Activated CD8-positive, alpha-beta memory T cell treated with anti-CD3 and anti-CD28 coated beads, Interleukin-2, amount 50 U/mL, for 24 hours (primary cell): Measurements from ENCODE around the gene DUXB.

Source experiments
- DNase-seq: peaks from one replicate; pipeline ENCODE4 v3.0.0-alpha.2; 2020; ENCODE audit errors: extremely low read depth

The DUXB gene, protein sequence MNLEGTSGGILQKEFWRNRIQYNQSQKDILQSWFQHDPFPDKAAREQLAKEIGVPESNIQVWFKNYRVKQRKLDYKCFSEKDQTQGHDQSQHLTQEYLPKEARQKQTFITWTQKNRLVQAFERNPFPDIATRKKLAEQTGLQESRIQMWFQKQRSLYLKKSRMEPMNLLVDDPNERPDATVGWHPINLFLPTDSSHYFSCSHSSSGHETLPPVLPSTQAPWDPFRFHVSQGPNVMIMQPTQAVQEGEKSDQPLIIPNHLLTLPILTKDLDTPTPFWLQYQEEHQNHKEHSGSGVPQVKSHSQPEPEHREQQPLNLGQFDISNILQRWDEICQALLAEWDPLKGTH

DNA sequence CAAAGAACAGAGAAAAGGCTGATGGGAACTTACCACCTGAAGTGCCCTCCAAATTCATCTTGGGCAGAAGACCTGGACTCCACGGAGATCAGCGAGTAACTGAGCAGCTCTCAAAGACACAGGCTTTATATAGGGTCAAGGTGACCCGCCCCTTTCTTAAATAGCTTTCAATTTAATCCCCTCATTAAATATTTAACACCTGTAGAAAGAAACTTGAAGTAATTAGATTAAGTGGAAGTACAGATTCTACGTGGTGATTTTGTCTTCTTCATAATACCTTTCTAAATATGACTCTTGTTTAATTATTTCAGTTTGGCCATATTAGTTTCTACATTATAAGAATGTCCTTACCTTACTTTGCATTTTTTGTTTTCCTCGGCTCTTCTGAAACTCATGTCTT, at the start of gene DUXB:
Gene DUXB, minus strand, starts transcription at position 101 of the 400 bp plus-strand sequence. Its CDS starts 43 bp downstream, at position 58.
- no peak for DNase-seq

DNA sequence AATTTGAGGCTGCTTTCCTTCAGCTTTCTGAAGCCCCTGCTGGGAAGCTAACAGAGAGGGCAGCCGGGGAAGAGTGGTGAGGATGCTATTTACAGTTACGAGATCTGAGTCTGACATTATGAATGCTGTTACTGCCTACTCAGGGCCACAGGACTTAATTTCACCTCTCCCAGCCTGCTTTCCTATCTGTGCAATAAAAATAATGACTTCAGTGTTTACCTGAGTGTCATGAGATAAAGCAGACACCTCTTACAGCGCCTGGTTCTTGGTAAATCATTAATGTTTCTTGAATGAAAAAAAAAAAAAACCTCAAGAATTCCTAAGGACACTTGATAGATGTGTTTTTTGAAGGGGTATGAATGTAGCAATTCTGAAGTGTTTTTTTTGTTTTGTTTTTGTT, 49.3 kb upstream of the DUXB start:
- no peak for DNase-seq

DNA sequence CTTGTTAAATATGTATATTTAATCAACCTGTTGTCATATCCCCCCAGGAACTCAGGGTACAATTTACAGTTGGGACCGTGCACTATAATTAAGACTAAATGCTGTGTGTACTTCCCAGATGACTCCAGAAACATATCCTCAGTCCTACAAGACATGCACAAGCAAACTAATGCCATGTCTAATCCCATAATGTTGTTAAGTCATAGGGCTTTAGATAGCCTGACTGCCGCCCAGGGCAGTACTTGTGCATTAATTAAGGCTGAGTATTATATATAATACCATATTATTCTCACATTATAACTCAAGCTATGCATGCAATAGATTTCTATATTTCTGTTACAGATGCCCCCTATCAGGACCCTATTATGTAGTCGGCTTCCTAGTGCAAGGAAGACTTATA, 45.1 kb upstream of the DUXB start:
- no peak for DNase-seq

DNA sequence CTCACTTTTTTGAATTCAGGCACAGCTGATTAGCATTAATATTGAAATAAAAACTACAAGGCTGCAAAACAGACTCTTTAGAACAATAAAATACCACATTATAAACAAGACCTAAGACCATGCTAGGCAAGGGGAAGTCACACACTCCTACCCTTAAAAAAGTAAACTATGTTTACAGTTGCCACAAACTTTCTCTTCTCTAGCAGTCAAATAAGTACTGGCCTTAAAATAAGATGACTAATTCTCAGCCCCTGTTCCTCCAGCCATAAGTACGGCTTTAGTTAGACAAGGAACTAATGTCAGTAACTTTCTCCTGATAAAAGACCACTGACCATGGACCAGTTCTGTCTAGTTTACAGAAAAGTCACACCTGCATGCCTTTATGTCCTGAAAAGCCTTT, 44.6 kb upstream of the DUXB start:
- DNase-seq = no peak

DNA sequence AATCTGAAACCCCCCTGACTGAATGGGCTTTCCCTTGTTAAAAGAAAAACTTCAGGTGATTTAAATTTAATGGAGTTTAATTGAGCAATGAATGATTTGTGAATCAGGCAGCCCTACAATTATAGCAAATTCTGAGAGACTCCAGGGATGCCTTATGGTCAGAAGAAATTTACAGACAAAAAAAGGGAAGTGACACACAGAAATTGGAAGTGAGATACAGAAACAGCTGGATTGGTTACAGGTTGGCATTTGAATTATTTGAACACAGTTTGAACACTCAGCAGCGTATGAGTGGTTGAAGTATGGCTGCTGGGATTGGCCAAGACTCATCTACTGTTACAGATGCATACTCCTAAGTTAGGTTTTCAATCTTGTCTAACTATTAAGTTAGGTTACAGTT, 44.0 kb upstream of the DUXB start:
- no peak for DNase-seq

DNA sequence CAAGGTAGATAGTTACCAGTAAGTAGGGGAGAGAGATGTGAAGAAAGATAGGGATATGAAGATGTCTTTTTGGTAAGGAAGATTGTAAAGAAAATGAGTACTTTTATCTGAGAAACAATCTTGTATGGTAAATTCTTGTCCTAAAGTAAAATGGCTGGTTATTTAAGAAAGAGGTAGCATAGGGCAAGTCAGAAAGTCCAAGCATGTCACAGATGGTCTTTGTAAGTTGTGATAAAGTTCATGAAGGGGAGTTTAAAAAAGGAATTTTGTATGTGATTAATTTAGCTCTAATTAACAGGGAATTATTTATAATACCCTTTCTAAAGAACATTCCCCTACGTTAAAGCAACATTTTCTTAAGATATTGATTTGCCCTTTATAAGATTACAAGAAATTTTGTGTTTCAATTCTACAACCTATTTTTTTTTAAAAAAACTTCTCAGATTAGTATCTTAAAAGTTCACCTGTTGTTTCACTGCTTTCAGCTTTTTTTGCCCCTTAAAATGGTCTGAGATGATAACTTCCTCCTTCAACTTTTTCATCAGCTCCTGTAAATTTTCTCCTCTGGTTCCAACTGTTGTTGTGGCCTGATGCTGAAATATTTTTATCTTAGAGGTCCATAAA, 41.3 kb upstream of the DUXB start:
- no peak for DNase-seq

DNA sequence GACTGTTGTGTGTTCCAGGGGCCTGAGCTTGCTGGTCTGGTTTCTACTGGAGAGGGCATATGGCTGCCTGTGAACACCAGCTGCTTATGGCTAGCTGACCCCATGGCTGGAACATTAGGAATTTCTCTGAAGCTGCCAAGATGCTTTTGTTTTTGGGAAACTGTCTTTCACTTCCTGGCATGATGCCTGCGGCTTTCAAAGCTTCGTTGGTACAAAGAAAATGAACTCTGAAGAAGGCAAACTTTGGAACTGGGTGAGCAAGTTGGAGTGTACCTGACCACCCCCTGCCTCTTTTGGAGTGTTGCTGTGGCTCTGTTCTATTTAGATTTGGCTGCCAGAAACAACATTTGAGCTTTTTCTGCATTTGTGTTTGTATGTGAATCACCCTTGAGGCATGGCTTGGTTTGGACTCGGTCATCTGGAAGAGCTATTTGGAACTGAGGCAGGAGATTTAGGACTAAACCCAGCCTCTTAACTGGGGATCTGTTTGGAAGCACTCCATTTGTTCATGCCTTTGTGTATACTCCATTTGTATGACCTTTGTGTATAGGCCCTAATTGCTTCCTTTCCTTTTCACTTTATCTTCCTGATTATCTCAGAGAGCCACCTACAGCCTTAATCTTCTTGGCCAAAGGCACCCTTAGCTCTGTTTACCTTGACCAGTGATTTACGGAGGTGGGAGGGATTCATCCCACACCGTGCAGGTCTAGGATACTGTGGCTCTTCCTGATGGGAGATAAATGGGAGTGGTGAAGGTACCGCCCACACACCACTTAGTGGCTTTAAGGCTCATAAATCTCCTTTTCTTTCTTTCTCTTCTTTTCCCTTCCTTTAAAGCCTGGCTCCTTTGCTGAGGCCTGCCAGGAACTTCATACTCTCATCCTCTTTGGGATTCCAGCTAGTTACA, 32.3 kb upstream of the DUXB start:
- no peak for DNase-seq

DNA sequence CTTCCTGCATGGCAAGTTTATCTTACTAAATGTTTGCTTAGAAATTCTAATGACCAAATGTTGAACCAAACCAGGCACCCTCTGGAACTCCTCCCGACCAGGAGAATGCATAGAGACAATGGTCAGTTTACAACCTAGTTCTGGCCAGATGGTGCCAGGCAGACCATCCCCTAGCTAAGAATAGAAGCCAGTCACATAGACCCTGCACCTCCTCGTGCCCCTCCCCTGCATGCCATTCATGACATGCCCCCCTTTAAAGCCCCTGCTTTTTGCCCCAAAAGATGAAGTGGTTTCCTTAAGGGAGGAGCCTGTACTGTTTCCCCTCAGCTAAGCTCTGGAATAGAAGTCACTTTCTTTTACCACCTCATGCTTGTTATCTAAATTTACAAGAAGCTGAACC, 31.6 kb upstream of the DUXB start:
- DNase-seq = no peak

DNA sequence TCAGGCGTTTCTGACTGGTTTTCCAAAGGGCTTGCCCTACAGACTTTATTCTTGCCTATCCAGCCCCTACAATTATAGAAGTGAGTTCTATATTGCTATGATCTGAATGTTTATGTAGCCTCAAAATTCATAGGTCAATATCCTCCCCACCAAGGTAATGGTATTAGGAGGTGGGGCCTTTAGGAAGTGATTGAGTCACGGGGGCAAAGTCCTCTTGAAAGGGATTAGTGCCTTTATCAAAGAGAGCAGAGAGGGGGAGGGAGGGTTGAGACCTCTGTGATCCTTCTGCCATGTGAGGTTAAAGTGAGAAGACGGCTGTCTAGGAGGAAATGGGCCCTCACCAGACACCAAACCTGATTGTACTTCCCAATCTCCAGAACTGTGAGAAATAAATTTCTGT, 26.0 kb upstream of the DUXB start:
- no peak for DNase-seq

DNA sequence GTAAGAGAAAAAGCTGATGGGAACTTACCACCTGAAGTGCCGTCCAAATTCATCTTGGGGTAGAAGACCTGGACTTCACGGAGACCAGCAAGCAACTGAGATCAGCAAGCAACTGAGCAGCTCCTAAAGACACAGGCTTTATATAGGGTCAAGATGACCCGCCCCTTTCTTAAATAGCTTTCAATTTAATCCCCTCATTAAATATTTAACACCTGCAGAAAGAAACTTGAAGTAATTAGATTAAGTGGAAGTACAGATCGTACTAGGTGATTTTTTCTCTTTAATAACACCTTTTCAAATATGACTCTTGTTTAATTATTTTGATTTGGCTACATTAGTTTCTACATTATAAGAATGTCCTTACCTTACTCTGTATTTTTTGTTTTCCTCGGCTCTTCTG, 25.1 kb upstream of the DUXB start, which contains the start of gene CPHXL:
Gene CPHXL, minus strand, starts transcription at position 101 of the 400 bp plus-strand sequence. Its CDS starts 48 bp downstream, at position 53.
- DNase-seq = no peak

DNA sequence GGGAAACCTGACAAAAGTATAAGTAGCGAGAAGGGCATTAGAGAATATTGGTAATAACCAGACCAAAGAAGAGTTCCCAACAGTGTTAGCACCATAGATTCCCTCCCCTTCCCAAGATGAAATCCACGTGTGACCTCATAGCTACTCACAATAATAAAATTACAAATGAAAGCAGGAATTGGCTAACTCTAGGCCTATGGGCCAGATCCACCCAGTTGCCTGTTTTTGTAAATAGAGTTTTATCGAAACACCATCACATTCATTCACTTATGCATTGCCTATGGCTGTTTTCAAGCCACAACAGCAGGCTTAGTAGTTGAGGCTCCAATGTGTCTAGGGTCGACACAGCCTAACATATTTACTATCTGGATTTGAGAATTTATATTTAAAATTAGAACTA, 17.2 kb upstream of the DUXB start:
- DNase-seq = no peak

DNA sequence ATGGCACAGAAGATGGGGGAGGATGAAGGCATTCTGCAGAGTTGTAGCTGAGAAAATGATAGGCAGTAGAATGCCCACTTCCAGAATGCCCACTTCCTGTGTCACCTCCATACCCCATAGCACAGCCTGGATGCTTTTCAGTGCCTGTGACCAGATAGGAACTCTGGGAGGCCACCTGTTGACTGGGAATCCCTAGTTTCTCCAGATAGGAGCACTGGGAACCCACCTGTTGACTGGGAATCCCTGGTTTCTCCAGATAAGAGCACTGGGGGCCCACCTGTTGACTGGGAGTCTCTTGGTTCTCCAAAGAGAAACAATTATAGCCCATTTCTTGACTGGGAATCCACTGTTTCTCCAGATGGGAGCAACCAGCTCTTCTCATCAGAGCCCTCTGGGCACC, 13.4 kb upstream of the DUXB start:
- no peak for DNase-seq

DNA sequence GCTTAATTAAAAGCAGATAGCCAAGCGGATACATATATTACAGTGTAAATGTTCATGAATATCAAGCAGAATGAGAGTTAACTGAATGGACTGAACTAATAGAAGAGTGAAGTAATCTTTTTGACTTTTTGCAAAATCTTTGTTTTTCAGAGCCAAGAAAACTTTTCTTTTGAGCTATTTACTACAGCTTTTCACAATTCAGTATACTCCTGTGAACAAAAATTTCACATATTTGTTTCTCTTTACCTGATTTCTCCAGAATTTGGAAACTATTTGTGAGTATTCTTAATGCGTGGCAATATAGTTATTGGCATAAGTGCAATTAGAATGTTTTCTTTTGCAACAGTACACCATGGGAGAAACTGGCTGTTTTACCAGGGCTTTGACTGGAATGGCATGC, 9.1 kb upstream of the DUXB start:
- no peak for DNase-seq

DNA sequence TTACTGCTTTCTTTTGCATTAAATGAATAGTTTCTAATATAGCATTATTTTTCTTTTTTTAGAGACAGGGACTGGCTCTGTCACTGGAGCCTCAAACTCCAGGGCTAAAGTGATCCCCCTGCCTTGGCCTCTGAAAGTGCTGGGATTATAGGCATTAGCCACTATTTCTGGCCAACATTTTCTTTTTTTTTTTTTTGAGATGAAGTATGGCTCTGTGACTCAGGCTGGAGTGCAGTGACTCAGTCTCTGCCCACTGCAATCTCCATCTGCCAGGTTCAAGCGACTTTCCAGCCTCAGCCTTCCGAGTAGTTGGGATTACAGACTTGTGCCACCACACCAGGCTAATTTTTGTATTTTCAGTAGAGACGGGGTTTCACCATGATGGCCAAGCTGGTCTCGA, 2.0 kb upstream of the DUXB start:
- no peak for DNase-seq

DNA sequence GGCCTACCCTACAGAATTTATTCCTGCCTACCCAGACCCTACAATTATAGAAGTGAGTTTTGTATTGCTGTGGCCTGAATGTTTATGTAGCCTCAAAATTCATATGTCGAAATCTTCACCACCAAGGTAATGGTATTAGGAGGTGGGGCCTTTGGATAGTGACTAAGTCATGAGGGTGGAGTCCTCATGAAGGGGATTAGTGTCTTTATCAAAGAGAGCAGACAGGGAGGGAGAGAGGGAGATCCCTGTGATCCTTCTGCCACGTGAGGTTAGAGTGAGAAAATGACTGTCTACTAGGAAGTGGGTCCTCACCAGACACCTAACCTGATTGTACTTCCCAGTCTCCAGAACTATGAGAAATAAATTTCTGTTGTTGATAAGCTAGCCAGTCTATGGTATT, 981 bp upstream of the DUXB start:
- no peak for DNase-seq

DNA sequence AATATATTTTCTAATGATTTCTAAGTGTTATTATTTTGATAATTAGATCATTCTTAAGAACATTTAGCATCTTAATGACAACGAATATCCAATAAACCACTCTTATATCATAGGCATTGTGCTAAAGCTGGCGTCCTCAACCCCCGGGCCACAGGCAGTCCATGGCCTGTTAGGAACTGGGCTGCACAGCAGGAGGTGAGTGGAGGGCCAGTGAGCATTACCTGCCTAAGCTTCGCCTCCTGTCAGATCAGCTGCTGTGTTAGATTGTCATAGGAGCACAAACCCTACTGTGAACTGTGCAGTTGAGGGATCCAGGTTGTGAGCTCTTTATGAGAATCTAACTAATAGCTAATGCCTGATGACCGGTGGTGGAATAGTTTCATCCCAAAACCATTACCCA, 3.7 kb downstream of the DUXB start:
- DNase-seq = no peak

DNA sequence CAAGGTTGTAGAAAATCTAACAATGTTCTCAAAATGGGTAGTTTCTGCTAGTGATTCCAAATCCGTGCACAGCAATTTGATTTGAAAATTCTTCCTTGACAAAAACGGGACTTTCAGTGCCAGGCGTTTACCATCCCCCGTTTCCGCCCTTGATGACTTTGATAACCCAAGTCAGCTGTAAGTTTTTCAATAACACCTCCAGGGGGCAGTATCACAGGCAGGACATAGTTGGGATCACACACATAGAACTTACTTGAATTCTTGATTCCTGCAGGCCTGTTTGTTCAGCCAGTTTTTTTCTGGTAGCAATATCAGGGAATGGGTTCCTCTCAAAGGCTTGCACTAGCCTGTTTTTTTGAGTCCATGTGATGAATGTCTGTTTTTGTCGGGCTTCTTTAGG, 5.6 kb downstream of the DUXB start:
- no peak for DNase-seq

DNA sequence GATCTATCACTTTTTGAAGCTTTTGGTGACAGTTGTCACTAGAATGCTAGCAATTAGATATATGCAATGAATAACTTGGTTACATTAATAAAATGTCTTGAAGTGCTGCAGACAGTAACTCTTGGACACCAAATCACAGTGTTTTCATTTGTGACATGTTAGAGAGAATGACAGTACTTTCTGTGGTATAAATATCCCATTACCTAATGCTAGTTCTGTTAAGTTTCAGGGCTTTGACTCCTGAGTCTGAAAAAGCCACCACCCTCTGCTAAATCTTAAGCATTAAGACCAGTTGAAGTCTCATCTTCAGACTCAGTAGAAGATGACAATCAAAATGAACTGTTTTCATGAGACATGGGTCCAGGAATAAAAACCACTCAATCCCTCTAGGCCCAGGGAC, 13.9 kb downstream of the DUXB start:
- no peak for DNase-seq

DNA sequence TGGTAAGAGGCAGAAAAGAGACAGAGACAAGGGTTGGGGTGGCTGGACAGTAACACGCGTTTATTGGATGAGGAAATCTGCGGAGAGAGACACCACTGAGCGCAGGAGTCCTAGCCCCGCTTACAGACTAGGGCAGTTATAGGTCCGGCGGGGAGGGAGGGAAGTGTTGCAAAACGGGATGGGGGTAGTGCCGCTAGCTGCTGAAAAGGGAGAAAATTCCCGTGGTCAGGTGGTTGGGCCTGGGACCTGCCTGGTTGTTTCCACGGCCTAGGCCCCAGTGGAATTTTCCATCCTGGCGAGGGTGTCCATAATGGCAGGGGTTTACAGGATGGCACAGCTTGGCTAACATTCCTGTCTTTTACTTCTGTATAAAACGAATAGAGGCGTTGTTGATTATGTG, 19.0 kb downstream of the DUXB start:
- DNase-seq = no peak

DNA sequence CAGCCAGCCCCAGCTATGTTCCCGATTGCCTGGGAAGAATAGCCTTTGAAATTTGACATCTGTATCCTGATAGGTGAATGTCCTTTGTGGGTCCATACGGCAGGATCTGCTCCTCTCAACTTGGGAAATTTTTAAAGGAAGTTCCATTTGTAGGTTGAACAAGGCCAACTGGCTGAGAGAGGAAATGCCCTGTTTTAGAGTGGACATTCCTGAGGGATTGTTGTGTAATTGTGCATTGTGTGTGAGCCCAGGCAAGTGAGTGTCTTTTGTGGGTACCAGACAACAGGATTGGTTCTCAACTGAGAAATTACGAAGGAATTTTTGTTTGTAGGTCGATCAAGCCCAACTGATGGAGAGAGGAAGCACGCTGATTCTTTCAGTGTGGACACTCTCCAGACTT, 21.9 kb downstream of the DUXB start:
- DNase-seq = no peak

DNA sequence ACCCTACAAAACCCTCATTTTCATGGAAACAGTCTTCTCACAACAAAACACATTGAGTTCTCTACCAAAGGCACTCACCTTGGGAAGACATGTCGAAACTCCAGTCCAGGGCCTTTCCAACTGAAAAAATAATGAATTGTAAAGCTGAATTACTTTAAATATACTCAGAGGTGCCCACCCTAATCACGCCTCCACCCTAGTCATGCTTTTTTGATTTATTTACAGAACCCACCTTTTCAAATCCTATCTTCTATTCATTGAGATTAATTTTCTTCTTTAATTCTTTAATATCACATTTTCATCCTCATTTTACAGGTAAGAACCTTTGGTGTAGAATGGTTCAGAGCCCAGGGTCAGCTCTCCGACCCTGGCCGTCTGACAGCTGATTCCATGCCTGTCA, 24.4 kb downstream of the DUXB start, which contains the start of gene CPHXL2:
Gene CPHXL2, minus strand, starts transcription at position 101 of the 400 bp plus-strand sequence. Its CDS starts 10 bp downstream, at position 91.
- no peak for DNase-seq

DNA sequence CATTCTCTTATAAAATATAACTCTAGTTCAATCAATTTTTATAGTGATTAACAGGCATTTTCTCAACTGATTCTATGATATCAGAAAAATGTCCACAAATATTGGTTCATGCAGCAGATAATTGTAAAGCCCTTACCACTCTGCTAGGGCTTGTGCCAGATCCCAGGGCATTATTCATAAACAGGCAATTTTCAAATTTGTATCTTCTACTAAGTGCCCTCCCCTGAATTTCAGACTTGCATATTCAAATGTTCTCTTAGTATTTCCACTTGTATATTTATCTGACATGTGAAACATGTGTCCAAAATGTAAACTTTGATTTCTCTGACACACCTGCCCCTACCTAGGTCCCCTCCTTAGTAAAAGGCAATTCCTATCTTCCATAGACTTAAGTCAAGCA, 33.8 kb downstream of the DUXB start:
- DNase-seq = no peak
